Fibroblast of mammary gland (primary cell): ENCODE results near the gene MAP7D3.
A peak's percentile ranks its signal among the peaks of the same experiment; 100 is the strongest.

Experiments used
- DNase-seq: peaks from one replicate; pipeline ENCODE4 v3.0.0-alpha.2; 2010; ENCODE audit warnings: low read depth
- H3K4me3 ChIP-seq: 2 replicates; pipeline ENCODE4 v1.5.1; 2011; ENCODE audit warnings: low read depth, mild to moderate bottlenecking, low read length, moderate library complexity; ENCODE audit not compliant: control insufficient read depth
- TF ChIP-seq, protein P1 (sequence below): conservative IDR thresholded peaks from 2 replicates; pipeline ENCODE4 v1.5.1; 2011; ENCODE audit warnings: low read depth, low read length, inconsistent platforms; ENCODE audit not compliant: control insufficient read depth, insufficient read depth

The MAP7D3 gene

DNA sequence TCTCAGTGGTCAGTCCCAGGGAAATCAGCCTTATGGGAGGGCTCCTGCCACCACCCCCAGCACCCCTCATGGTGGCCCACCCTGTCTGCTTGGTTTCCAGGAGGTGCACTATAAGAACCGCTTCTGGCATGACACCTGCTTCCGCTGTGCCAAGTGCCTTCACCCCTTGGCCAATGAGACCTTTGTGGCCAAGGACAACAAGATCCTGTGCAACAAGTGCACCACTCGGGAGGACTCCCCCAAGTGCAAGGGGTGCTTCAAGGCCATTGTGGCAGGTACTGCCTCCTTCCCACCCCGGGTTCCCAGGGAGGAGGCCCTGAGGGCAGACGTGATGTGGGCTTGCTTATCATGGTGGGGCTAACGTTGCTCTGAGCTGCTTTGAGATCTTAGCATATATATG lies 44.3 kb downstream of the MAP7D3 start:
- DNase-seq: no peak
- TF ChIP-seq, protein P1, sequence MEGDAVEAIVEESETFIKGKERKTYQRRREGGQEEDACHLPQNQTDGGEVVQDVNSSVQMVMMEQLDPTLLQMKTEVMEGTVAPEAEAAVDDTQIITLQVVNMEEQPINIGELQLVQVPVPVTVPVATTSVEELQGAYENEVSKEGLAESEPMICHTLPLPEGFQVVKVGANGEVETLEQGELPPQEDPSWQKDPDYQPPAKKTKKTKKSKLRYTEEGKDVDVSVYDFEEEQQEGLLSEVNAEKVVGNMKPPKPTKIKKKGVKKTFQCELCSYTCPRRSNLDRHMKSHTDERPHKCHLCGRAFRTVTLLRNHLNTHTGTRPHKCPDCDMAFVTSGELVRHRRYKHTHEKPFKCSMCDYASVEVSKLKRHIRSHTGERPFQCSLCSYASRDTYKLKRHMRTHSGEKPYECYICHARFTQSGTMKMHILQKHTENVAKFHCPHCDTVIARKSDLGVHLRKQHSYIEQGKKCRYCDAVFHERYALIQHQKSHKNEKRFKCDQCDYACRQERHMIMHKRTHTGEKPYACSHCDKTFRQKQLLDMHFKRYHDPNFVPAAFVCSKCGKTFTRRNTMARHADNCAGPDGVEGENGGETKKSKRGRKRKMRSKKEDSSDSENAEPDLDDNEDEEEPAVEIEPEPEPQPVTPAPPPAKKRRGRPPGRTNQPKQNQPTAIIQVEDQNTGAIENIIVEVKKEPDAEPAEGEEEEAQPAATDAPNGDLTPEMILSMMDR: no peak
- no peak overlapping the region for H3K4me3 ChIP-seq

DNA sequence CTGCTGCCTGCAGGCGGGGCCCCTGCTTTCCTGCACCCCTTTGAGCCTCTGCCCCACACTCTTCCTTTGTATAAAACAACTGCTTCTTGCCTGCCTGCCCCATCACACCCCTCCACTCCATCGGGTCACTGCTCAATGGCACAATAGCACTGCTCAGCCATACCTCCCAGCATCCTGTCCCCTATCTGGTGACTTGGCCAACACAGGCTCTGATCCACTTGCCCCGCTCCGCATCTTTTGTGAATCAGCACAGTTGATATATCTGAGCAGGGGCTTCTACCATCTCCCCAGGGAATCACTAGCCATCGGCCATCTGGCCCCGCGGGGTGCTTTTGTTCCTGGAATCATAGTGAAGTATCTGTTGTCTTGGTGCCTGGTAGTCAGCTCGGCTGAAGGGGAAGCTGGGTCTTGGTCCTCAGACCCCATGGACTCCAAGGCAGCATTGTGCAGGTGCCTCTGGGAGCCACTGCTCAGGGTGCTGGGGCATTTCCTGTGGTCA lies 45.3 kb downstream of the MAP7D3 start:
- no peak for DNase-seq
- TF ChIP-seq, protein P1: no peak
- no peak overlapping the region for H3K4me3 ChIP-seq

DNA sequence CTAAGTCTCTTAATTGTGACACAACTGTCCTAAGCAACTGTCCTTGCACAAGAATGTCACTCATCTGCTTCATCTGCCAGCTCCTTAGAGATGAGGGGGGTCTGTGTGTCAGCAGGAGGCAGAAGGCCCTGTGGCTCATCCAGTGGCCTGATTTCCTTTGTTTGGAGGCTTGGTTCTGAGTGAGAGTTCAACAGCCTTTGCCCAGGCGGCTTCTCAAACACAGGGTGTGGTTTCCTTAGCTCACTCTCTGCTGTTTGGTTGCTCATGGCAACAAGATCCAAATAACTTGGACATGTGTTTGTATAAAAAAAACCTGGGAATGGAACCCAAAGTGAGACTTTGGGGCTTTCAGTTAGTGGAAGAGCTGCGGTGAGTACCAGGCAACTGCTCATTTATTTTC lies 46.6 kb downstream of the MAP7D3 start:
- TF ChIP-seq, protein P1: no peak
- H3K4me3 ChIP-seq: no peak overlapping the region
- peak; percentile 86 for DNase-seq

DNA sequence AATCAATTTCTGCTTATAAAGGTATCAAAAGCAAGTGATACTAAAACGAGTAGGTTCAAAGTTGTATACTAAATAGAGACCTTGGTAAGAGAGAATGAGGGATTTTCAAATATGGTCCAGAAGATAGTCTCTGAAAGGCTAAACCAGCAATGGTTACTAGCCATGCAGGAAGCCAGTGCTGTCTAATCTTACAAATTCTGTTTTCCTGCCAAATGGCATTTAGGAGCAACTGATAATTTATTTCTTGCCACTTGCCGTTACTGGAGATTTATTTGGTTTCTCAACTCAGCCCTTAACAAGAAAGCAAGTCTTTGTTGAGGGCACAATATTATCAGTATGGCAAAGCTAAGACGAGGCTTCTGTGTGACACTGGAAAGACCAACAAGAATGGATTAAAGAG lies 47.2 kb downstream of the MAP7D3 start:
- TF ChIP-seq, protein P1: no peak
- DNase-seq: no peak
- no peak overlapping the region for H3K4me3 ChIP-seq

DNA sequence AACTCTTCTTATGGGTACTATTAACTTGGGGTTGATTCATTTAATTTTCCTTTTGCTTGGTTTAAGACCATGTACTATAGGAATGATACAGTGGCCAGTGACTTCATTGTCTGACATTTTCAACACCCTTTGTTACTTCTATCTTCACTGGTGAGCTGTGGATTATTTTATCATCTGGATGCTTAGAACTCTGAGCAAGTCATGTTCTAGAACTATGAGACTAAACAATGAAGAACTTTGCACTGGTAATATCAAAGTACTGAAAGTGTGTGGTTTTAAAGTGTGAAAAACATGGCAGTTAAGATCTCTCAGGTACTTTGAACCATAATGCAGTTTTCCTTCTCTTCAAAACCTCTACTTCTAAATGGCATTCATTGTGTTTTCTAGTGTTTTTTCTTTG lies 47.8 kb downstream of the MAP7D3 start:
- TF ChIP-seq, protein P1: no peak
- H3K4me3 ChIP-seq: no peak overlapping the region
- DNase-seq: no peak

DNA sequence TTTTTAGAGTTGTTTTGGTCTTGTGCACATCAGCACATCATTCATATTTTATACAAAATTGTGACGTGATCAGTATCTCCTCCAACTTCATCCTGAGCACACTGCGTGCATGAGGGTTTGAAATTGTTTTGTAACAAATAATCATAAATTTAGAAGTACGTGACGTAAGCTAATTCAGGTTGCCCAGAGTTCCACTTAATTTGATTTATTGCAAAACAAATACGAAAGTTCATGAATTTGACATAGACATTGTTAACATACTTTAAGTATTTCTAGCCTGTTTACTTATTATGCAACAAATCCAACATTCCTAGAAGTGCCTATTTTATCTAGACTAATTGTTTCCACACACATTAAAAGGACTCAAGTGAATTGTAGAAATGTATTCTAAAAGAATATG lies 48.3 kb downstream of the MAP7D3 start:
- DNase-seq: peak; percentile 72
- no peak overlapping the region for H3K4me3 ChIP-seq
- TF ChIP-seq, protein P1: no peak

DNA sequence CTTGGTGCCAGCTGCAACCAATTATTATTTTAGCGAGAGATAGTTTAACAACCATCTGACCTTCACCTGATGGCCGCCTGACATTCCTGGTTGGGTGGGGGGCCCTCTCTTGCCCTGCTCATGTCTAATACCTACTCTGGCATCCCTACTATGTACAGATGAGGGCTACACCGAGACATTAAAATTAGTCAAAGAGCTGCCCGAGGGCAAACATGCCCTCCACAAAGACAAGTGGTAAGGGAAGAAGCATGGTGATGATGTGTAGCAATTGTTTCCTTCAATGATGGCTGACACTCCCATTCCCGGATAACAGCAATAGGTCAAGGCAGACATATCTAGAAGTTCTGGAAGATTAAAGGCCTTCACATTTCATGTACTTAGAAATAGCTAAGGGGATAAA lies 49.6 kb downstream of the MAP7D3 start:
- no peak for DNase-seq
- no peak overlapping the region for H3K4me3 ChIP-seq
- TF ChIP-seq, protein P1: no peak
